ENCODE measurements around the gene FLNA.

DNA sequence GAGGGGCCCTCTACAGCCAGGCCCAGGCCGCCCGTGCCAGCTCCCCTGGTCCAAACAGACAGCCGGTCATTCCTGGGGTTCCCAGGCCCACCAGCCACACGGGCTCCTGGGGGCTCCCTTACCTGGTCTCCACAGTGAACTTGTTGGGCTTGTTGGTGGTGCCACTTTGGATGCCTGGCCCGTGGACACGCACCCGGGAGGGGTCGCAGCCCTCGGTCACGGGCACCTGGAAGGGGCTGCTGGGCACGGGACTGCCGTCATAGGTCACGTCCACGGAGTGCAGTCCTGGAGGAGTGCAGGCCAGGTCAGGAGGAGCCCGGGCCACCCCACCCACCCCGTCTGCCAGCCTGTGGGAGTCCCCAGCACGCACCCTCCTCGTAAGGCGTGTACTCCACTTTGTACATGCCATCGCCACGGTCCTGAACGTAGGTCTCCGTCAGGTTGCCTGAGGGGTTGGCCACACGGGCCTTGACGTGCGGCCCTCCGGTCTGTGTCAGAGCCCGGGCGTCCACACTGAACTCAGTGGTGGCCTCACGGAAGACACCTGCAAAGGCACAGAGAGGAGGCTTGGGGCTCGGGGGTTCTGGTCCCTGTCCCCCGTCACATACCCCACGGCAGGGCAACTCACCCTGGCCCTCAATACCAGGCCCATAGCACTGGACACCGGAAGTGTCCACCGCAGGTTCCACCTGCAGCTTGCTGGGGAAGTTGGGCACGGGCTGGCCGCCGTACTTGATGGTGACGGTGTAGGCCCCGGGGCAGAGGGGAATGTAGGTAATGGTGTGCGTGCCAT, 14.9 kb downstream of the FLNA start:
- TF ChIP-seq, protein P1, sequence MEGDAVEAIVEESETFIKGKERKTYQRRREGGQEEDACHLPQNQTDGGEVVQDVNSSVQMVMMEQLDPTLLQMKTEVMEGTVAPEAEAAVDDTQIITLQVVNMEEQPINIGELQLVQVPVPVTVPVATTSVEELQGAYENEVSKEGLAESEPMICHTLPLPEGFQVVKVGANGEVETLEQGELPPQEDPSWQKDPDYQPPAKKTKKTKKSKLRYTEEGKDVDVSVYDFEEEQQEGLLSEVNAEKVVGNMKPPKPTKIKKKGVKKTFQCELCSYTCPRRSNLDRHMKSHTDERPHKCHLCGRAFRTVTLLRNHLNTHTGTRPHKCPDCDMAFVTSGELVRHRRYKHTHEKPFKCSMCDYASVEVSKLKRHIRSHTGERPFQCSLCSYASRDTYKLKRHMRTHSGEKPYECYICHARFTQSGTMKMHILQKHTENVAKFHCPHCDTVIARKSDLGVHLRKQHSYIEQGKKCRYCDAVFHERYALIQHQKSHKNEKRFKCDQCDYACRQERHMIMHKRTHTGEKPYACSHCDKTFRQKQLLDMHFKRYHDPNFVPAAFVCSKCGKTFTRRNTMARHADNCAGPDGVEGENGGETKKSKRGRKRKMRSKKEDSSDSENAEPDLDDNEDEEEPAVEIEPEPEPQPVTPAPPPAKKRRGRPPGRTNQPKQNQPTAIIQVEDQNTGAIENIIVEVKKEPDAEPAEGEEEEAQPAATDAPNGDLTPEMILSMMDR (IDR thresholded peaks at IDR 0.05) = no peak
- TF ChIP-seq POLR2A (IDR thresholded peaks at IDR 0.05) (no peak), POLR2AphosphoS5 (IDR thresholded peaks at IDR 0.05) (no peak)

Data from breast epithelium (tissue), 3 donors.